HG03103 (cell line): Measurements from ENCODE around the gene CYP24A1.

Experiments
- ATAC-seq: cut with Tn5 transposase; IDR thresholded peaks from one replicate; pipeline ENCODE4 v1.9.1; 2021; ENCODE audit warnings: low read depth; ENCODE audit not compliant: unreplicated experiment

CYP24A1 gene

DNA sequence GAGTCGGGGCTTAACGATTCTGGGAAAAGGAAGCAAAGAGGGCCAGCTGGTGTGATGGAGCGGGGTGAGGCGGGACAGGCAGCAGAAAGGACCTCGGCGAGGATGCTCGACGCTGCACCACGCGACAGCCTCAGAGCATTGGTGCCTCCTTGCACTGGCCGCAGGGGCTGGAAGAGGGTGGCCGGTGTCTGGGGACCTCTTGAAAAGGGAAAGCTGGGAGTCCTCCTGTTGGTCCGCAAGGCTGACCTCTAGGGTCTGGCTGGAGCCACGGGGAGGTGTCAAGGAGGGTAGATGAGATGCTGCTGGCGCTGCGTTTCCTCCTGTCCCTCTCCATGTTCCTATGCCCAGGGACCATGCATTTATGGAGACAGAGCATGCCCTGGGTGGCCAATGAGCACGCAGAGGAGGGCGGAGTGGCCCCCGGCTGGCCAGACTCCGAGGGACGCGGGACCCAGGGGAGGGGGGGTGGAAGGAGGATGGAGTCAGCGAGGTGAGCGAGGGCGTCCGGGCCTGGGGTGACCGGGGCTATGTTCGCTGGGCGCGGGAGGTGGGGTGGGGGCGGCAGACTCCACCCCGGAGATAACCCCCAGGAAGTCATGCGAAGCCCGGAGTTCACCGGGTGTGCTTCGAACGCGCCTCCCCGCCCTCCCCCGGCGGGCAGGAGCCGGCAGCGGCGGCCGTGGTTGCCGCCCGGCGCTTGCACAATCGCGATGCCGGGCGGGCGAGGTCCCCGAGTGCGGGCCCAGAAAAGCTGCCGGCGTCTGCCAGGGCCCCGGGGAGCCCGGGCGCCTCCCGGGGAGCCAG lies at the start of gene CYP24A1:
TSS of gene CYP24A1 (minus strand) at position 334 of the 804 bp plus-strand sequence. CDS start 407 bp downstream, outside the sequence.
- no peak for ATAC-seq

DNA sequence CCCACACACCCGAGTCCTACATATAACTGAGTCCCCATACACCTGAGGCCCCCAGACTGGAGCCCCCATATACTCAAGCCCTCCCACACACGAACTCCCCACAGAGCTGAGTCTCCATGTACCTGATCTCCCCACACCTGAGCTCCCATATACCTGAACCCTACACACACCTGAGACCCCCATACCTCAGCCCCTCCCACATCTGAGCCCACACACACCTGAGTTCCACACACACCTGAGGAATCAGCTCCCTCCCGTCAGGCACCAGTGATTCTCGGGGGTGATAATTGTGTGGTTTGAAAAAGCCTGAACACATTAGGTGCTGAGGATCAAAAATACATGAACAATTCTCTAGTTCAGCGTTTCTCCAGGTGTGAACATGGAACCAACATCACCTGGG lies 49.5 kb upstream of the CYP24A1 start:
- ATAC-seq, result no peak

DNA sequence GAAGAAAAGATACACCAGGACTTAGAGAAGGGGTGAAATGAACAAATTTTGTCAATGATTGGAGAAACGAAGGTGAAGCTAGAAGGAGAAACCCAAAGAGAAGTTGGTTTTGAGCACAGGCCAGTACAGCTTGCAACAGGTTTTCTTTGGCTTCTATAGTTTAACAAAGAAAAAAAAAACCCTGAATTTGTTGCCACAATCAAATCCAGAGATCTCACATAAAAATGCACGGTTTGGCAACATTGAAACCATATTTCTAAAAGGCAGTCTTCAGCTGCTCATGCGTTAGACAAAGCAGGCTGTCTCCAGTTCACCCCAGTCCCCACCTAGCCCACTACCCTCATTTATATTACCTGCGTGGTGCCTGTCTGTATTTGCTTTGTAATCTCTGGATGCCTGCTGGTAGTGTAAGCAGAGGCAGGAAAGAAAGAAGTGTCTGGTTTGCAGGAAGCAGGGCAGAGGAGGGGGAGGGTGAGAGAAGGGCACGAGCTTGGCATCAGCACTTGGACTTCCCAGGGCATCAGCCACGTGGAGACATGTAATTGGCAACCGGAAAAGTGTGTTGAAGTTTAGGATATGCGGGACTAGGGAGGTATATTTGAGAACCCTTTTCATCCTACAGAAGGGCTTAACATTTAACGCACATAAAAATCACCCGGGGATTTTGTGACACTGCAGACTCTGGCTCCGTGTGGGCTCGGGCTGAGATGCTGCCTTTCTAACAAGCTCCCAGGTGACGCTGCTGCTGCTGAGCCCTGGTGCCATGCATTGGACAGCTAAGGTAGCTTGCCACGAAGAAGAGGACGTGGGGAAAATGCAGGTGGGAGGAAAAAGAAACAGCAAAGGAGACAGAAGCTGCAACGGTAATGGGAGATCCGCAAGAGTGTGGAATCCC lies 48.5 kb upstream of the CYP24A1 start:
- ATAC-seq, result no peak

DNA sequence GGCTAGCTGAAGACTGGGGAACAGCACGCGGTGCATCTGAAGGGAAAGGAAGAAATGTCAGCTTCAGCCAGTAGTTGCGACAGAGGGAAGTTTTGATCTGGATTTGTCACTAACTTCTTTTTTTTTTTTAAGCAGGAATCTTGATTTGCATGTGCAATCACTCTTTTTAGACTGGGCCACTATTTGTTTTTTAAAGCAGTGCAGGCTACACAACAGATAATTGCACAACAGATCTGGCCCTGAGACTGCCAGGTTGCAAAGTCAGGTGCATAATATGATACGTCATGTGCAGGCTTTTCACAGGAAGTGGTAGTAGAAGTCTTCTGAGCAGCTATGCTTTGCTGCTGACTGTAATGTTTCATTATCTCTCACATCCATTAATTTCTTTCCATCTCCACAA lies 47.6 kb upstream of the CYP24A1 start:
- peak; percentile 65 for ATAC-seq

DNA sequence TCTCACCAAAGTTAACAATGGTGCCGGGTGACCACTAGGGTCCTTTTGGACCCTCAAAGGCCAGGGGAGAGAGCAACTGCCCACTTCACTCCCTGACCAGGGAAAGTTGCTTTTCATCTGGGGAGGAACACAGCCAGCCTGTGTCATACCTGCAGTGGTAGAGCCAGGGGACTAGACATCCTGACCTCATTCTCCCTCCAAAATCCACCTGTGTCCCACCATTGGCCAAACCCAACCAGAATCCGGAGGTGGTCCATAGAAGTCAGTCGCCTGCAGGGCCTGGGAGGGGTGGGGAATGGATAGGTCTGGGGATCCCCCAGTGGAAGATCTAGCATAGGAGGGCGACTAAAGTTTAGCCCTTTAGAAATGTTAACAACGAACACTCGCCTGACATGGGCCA lies 46.9 kb upstream of the CYP24A1 start:
- no peak for ATAC-seq

DNA sequence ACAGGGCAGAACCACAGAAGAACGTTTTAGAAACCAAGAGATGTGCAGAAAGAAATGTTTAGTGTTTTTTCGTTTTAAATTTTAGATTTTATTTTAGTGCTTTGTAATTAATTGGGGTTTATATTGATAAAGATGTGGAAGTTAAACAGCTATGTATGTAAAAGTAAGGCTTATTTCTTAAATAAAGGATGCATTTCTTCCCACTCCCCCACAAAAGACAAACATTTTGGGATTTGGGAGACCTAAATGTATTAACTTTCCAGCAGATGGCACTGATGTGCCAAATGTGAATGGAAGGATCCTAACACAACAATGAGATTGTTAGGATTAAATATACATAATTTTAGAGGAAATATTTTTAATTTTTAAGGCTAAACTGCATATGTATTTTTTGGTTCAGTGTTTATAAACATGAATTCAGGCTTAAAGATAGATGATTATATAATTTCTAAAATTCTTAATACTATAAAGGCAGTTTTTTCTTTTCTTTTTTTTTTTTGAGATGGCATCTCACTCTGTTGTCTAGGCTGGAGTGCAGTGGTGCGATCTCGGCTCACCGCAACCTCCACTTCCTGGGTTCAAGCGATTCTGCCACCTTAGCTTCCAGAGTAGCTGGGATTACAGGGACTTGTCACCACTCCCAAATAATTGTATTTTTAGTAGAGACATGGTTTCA lies 46.1 kb upstream of the CYP24A1 start:
- ATAC-seq, result no peak

DNA sequence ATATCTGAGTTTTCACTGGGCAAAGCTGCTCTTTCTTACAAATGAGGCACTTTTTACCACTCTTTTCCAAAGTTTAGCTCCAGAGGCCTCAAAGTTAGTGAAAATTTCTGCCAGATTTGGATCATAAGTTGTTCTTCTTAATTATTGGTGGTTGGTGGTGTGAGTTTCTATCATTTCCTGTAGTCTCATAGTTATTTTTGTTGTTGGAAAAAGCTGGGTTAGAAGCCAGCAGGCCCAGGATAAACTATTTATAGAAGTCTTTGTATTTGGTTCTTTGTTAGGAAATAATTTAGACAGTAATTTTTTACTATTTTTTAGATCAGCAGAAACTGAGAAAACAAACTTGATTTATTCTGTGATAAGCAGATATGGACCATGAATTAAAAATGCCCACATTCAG lies 44.7 kb upstream of the CYP24A1 start:
- no peak for ATAC-seq

DNA sequence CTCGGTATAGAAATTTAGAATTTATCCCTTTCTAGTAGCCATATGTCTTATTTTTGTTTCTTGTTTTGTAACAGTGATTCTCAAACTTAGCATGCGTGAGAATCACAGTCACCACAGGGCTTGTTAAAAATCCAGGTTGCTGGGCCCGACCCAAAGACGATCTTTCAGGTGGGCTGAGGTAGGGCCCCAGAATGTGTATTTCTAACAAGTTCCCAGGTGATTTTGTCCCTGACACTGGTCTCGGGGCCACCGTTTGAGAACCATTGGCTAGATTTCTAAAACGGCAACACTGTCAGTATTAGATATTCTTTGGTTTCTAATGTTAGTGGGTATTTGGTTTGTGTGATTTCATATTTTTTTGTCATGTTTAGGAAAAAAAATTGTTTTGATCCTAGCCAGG lies 44.0 kb upstream of the CYP24A1 start:
- no peak for ATAC-seq

DNA sequence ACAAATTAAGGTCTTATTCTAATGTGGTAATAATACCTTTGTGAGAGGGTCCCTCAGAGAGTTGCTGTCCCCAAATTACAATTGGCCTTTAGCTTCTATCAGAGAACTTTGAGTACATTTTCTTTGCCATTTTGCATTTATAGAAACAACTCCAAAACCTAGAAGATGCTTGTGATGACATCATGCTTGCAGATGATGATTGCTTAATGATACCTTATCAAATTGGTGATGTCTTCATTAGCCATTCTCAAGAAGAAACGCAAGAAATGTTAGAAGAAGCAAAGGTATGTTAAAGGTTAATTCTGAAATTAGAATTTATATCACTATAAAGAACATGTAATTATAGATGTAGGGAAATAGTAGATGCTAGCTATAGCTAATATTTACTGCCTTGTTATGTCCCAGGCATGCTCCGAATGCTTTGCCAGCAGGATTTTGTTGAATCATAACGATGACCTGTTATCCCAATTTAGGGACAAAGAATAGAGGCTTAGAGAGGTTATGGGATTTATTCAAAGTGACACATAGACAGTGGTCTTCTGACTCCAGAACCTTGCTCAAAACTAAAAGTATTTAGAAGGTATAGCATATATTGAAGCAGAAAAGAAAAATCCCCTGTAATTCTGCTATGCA lies 41.5 kb upstream of the CYP24A1 start:
- no peak for ATAC-seq

DNA sequence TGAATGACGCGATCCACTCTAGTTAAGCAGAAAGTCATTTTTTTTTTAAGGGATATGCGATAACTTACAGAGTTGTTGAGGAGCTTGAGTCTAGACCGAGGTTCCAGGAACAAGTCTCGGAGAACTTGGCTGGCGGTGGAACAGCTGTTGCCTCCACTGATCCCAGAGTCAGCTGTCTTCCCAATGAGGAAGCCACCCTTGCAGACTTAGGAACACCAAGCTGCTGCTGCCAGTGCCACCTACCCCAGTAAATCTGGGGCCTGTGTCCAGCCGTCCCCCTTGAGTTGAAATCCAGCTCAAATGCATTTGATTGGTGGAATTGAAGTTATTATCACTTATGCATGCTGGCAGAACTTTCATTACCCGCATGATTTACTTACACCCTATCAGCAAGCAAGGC lies 40.8 kb upstream of the CYP24A1 start:
- ATAC-seq, result no peak

DNA sequence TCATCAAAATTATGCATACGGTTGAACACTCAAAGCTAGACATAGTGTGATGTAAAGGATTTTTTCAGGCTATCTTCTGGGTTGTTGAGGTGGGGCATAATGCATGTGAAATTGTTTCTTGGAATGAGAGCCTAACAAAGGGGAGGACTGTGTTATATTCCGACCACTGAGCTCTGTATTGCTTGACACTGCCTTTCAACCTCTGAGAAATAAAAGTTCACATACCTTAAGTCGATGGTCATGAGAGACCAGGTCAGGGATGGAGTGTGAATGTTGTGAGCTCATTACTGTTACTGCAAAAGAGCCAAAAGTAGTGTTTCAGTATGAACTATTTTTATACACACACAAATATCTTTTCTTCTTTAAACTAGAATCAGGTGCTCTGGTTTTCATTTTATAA lies 39.1 kb upstream of the CYP24A1 start:
- no peak for ATAC-seq

DNA sequence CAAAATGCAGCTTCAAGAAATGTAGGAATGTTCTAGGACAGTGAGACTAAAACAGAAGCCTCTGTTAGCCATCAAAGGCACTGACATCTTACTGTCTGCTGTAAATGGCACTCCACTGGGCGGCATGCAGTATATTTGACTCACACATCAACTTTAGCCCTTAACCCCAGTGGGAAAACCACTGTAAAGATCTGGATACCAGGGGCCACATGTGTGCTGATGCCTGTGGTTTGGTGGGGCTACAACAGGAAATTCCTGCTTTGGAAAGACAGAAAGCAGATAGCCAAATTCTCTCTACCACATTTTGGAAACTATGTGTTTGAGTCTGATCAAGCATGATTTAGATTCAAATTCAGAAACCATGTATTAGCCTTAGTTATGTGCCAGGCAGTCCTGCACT lies 38.4 kb upstream of the CYP24A1 start:
- ATAC-seq, result no peak

DNA sequence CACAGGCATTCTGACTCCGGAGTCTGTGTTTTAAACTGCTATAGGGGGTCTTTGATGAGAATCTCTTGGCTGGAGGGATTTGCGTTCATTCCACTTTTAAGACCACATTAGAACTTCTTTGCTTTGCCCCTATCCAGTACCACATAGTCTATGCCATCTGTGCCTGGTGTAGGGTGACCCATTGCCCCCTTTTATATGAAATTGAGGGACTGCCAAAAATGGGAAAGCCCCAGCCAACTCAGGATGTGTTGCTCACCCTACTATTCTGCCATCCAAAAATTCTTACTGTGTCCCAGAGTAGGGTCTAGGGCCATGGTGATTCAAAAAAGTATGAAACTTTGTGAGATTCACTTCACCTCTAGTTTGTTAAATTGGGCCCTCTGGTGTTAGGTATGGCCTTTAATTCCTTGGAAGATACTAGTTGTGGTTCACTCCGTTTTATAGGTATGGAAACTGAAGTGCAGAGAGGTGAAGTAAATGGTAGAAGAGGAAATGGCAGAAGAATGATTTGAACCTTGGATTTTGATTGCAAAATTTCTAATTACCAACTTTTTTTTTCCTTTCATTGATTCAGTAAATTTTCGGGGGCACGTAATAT lies 35.5 kb upstream of the CYP24A1 start:
- ATAC-seq, result no peak

DNA sequence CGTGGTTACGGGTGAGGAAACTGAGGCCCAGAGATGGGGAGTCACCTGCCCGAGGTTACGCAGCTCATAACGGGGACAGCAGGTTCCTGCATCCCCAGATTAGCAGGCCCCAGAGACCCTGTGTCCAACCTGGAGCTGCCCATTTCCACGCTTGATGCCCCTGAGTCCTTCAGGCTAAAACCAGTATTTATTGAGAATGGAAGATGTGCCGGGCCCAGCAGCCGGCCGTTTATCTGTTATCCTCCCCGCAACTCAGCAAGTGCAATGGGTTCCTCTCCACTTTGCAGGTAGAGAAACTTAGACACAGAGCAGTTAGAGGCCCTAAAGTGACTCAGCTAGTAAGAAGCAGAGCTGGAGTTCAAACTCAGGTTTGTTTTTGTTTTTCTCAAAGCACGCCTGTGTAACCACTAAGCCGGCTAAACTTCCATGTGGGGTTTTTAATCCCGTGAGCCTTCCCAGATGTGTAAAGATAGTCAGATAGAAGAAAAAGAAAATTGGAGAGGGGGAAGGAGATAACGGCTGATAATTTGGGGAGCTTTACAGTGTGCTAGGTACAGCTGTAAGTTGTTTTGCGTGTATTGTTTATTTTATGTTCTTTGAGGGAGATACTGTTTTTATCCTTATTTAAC lies 34.9 kb upstream of the CYP24A1 start:
- peak; percentile 3 for ATAC-seq

DNA sequence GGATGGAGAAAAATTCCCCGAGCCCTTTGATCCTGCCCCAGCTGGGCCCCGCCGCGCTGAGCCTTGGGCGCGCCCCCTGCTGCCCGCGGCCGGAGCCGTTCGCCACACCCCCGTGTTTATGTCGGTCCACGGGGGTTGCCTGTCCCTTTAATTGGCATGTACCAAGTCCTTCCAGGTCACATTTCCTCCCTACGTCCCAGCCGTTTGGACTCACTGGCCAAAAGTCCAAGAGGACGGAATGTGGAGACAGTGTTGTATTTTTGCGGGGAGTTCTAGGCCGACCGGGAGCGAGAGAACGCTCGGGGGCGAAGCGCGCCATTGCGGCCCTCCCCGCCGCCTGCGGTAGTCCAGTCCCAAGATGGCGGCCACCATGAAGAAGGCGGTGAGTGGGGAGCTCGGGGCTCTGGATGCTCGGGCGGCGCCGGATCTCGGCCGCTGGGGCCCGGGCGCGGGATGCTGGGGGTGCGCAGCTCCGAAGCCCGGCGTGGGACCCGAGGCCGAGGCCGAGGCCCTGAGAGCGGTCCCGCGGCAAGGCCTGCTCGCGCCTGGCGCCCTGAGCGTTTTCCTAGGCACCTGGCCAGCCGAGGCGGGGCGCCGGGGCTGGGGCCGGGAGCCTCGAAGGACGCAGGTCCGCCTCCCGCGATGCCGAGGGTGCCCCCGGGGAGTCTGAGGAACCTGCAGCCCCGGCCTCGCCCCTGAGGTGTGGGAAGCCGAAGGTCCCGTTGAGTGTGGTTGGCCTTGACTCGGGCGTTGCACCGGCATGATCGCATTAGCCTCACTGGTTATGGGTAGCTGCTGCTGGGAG lies 34.2 kb upstream of the CYP24A1 start, which contains the start of gene PFDN4:
TSS of gene PFDN4 (plus strand) at position 345 of the 805 bp plus-strand sequence. CDS start at position 359, 14 bp downstream.
- peak; percentile 95 for ATAC-seq

DNA sequence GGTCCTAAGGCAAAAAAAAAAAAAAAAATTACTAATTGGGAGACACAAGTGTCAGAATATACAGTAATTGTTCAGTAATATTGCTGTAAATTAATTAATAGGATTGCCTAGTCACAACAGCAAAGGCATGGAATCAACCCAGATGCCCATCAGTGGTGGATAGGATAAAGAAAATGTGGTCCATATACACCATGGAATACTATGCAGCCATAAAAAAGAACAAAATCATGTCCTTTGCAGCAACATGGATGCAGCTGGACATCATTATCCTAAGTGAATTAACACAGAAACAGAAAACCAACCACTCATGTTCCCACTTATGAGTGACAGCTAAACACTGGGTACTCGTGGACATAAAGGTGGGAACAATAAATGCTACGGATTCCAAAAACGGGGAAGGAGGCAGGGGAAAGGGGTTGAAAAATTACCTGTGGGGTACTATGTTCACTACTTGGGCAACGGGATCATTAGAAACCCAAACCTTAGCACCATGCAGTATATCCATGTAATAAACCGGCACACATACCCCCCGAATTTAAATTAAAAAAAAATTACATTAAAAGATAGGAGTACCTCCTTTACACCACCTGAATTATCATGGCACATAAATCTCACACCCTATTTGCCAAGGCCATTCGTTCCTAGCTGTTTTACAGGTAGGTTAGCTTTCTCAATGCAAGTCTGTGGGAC lies 33.4 kb upstream of the CYP24A1 start:
- no peak for ATAC-seq

DNA sequence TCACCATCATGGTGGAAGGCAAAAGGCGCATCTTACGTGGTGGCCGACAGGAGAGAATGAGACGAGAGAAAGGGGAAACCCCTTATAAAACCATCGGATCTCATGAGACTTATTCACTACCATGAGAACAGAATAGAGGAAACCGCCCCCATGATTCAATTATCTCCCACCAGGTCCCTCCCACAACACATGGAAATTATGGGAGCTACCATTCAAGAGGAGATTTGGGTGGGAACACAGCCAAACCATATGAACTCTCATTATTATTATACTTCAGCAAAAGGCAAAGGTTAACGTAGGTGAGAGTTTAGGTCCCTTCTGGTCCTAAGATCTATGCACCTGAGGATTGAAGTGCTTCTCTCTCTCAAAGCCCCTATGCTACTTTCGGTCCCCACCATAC lies 31.7 kb upstream of the CYP24A1 start:
- ATAC-seq, result no peak

DNA sequence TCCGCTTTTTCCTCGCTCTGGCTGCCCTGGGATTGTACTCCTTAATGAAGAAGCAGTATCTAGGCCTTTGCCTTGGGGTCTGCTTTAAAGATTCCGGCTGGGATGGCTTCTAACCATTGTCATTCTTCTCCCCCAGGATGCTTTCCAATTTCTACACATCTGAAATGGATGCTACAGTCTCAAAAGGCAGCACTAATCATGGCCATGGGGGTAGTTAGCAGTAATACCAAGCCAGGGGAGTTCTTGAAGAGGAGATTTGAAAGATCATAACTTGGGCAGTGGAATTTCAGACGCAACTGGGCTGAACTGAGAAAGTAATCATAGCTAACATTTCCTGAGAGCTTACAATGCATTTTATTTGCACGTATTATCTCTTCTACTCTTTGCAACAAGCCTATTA lies 30.7 kb upstream of the CYP24A1 start:
- ATAC-seq, result no peak
